GM21447 (cell line): ENCODE results near the gene SVOP.
"Not testable (repeated sequence)": the region's sequence is repeated elsewhere in the genome, so short reads cannot be mapped to it uniquely, and the experiment has no call there.

ENCODE experiments used
- ATAC-seq: cut with Tn5 transposase; IDR thresholded peaks from one replicate; pipeline ENCODE4 v1.9.1; 2021; ENCODE audit not compliant: unreplicated experiment

SVOP gene

DNA sequence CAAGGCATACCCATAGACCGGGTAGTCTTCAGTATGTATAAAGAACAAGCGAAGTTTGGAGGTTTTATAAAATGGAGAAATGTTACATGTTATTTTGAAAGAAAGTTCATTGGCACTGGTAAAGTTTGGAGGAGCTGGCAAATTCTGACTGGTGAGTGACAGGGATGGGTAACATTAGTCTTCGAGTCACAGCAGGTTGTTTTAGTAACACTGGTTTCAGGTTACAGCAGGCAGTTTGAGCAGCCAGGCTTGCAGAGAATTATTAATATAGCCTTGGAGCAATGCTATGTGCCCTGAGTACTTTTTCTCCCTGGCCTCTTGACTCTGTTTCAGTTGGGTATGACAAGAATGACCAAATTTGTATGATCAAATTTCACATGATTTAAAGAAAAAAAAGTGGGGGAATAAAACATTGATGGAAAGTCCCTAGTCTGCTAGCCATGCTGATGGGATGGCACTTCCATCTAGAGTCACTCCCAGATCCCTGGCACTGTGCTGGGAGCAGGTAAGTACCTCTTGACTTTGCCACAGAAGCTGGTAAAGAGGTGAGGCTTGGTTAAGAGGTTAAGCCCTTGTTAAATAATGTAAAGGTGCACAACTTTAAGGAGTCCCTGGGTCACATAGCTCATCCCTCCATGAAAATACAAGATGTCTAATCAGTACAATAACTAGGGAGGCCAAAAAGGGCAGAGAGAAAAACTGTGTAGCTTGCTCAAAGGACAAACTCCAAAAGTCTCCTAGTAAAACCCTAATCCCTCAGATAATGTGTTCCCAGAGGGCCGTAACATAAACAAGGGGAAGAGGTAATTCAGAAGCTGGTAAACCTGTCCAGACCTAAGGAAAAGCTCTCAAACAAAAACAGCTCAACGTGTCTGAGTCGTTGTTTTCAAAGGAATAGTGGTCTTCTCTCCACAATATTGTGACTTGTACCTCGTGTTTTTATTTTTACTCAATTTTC lies 12.7 kb upstream of the SVOP start:
- ATAC-seq: no peak

- ATAC-seq: no peak
Measured at GRCh38 chr12:109029411-109029810, 8.5 kb upstream of the SVOP start.

DNA sequence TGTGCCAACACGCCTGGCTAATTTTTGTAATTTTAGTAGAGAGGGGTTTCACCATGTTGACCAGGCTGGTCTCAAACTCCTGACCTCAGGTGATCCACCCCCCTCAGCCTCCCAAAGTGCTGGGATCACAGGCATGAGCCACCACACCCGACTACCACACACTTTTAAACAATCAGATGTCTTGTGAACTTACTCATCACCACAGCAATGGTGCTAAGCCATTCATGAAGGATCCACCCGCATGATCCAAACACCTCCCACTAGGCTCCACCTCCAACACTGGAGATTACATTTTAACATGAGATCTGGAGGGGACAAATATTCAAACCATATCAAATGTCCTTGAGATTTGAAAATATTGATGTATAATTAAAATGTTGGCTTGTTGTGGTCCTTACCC lies 7.8 kb upstream of the SVOP start:
- ATAC-seq: not testable (repeated sequence)

GRCh38 chr12:109027767-109028166 lies 6.9 kb upstream of the SVOP start:
- no peak for ATAC-seq

DNA sequence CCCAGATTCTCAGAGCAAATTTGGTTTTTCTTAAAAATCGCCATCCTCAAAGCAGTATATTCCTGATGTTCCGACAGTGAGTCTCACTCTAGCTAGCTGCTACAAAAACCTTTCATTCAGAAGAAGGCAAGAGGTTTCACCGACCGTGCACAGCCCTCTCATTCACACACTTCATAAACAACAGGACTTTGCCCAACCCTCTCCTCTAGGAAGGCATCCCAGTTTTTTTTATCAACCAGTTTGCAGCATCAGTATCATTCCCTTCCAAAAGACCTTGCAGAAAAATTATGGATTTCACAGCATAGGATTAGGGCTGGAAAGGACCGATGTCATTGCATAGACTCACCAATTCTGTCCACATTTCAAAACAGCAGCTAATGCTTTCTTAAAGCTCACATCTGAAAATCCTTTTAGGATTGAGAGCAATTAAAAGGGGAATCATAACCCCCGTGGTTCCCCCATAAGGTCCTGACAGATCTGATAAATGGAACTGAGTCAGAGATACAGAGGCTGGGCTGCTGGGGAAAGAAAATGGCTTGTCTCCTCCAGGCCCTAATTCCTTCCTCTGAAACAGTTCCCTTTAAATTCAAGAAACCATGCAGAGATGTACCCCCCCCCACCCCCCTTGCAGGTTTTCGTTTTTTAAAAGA lies 597 bp downstream of the SVOP start:
- no peak for ATAC-seq

GRCh38 chr12:109018296-109018695 lies 2.6 kb downstream of the SVOP start:
- ATAC-seq: no peak

DNA sequence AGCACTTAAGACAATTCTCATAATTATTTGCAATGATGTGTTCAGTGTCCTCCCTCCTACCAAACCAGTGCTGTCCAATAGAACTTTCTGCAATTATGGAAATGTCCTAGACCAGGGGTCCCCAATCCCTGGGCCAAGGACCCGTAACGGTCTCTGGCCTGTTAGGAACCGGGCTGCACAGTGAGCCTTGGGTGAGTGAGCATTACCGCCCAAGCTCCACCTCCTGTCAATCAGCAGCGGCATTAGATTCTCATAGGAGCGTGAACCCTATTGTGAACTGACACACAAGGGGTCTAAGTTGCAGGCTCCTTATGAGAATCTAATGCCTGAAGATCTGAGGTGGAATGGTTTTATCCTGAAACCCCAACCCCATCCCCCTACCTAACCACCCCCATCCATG lies 3.9 kb downstream of the SVOP start:
- no peak for ATAC-seq

GRCh38 chr12:109016016-109016415 lies 4.9 kb downstream of the SVOP start:
- no peak for ATAC-seq

DNA sequence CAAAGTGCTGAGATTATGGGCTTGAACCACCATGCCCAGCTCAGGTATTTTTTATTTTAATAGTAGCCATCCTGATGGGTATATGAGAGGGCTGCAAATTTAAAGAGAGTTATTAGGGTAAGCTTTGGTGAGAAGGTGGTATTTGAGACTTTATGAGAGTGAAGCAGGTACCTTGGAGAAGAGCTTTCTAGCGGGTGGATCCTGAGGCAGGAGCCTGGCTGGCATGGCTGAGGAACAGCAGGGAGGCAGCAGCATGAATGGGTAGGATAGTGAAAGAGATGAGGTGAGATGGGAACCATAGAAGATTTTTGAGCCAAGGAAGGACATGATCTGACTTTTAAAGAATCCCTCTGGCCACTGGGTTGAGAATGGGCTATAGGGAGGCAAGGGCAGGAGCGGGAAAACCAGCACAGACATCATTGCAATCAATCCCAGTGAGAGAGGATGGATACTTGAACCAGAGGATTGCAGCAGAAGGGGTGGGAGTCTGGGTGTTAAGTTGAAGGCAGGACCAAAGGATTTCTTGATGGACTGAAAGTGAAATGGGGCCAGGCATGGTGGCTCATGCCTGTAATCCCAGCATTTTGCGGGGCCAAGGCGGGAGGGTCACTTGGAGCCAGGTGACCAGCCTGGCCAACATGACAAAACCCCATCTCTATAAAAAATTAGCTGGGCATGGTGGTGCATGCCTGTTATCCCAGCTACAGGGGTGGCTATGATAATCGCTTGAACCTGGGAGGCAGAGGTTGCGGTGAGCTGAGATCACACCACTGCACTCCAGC lies 5.7 kb downstream of the SVOP start:
- ATAC-seq: no peak

DNA sequence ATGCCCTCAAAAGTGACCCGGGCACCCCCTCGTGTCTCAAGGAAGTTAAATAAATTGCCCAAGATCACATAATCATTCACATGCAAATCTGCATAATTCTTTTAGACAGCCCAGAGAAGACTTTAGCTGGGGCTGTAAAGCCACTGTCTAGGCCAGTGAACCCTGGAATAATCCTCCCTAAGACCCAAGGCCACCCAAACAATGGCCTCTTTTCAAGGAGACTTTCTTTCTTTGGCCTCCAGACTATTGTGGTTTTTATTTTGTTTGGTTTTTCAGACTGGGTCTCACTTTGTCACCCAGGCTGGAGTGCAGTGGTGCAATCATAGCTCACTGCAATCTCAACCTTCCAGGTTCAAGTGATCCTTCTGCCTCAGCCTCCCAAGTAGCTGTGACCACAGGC lies 10.6 kb downstream of the SVOP start:
- ATAC-seq: no peak

DNA sequence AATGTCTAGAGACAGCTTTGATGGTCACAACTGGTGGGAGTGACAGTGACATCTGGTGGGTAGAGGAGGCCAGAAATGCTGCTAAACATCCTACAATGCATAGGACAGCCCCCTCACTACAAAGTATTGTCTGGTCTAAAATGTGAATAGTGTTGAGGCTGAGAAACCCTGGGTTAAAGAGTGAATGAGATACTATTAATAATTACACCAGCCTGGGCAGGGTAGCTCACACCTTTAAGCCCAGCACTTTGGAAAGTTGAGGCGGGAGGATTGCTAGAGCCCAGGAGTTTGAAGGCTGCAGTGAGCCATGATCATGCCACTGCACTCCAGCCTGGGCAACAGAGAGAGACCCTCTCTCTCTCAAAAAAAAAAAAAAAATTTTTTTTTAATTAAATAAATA lies 11.1 kb downstream of the SVOP start:
- ATAC-seq: no peak

DNA sequence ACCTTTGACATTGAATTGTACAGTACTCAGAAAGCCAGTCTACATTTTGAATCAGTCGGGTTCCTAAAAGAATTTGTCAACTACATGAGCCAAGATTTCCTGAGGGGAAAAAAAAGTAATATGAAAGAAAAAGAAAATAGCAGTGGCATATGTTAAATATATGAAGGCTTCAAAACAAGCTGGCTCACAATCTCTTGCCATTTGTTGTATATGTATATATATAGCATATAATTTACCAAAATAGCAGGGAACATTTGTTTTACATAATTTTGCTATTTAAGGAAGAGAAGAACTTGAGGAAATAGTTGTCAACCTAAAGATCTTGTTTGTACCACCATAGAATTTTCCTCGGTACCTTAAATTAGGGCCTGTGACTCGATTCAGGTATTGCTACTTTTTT lies 16.9 kb downstream of the SVOP start:
- no peak for ATAC-seq

DNA sequence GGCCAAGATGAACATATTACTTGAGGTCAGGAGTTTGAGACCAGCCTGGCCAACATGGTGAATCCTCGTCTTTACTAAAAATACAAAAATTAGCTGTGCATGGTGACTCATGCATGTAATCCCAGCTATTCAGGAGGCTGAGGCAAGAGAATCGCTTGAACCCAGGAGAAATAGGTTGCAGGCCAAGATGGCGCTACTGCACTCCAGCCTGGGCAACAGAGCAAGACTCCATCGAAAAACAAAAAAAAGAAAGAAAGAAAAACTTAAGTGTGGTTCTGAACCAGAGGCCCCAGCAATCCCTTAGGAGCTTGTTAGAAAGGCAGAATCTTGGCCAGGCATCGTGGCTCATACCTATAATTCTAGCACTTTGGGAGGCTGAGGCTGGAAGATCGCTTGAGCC lies 24.5 kb downstream of the SVOP start:
- ATAC-seq: no peak

GRCh38 chr12:108995370-108995992 lies 25.4 kb downstream of the SVOP start:
- no peak for ATAC-seq

DNA sequence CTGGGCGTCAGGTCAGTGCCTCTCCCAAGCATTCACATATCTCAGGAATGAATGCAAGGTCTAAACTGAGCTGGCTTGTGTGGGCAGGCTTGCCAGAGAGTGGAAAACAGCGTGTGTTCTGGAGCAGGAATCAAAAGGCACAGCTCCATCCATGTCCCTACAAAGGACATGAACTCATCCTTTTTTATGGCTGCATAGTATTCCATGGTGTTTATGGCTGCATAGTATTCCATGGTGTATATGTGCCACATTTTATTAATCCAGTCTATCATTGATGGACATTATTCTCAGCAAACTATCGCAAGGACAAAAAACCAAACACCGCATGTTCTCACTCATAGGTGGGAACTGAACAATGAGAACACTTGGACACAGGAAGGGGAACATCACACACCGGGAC lies 30.8 kb downstream of the SVOP start:
- ATAC-seq: not testable (repeated sequence)

- no peak for ATAC-seq
Measured at GRCh38 chr12:108989376-108989775, 31.5 kb downstream of the SVOP start.

- no peak for ATAC-seq
Measured at GRCh38 chr12:108985750-108986149, 35.1 kb downstream of the SVOP start.

DNA sequence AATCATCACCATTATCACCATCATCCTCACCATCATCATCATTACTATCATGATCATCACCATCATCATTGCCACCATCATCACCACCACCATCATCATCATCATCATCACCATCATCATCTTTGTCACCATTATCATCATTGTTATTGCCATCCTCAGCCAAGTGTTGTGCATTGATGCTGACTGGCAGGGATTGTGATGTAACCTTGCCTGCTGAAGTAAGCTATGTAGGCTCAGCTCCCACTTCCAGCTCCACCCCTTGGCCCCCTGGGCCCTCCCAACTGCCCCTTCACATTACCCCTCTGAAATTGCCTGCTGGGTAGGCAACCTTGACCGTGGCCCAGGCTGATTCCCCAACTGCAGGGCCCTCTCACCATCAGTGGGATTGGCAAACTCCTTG lies 37.6 kb downstream of the SVOP start:
- no peak for ATAC-seq

GRCh38 chr12:108982621-108983219 lies 38.1 kb downstream of the SVOP start:
- ATAC-seq: no peak

GRCh38 chr12:108981835-108982234 lies 39.0 kb downstream of the SVOP start:
- ATAC-seq: no peak
